OCI-LY3 (cell line): ENCODE data around the gene PARP4.
"Not testable (repeated sequence)": the region's sequence is repeated elsewhere in the genome, so short reads cannot be mapped to it uniquely, and the experiment has no call there.

ENCODE experiments used
- H2AFZ ChIP-seq: fragments of 200-600, 300-600 bp; shearing (Covaris generic); 2 replicates; pipeline ENCODE4 v1.6.0; 2014; ENCODE audit warnings: antibody characterized with exemption, low read depth, low read length
- H3K27ac ChIP-seq: fragments of 200-600, 300-600 bp; sonication (generic); 2 replicates; pipeline ENCODE4 v1.5.1; 2014; ENCODE audit warnings: mild to moderate bottlenecking, low read length, moderate library complexity, mixed read lengths
- H3K27me3 ChIP-seq: fragments of 200-600, 300-600 bp; sonication (generic); 2 replicates; pipeline ENCODE4 v1.6.1; 2014; ENCODE audit warnings: low read depth, low read length, mixed read lengths
- H3K36me3 ChIP-seq: fragments of 200-600, 300-600 bp; sonication (generic); replicated peaks from 2 replicates; pipeline ENCODE3; 2014; ENCODE audit warnings: low read depth, low read length, mixed read lengths
- H3K4me1 ChIP-seq: fragments of 300-600, 200-600 bp; sonication (generic); 2 replicates; pipeline ENCODE4 v1.6.1; 2014; ENCODE audit warnings: low read length, mixed read lengths
- H3K4me2 ChIP-seq: fragments of 200-600, 300-600 bp; sonication (generic); 2 replicates; pipeline ENCODE4 v1.6.1; 2014; ENCODE audit warnings: low read length, mixed read lengths
- H3K4me3 ChIP-seq: fragments of 300-600, 200-600 bp; sonication (generic); 2 replicates; pipeline ENCODE4 v1.5.1; 2014; ENCODE audit warnings: antibody characterized with exemption, mild to moderate bottlenecking, low read length, moderate library complexity
- H3K79me2 ChIP-seq: fragments of 300-600, 200-600 bp; shearing (Covaris generic); 2 replicates; pipeline ENCODE4 v1.6.1; 2014; ENCODE audit warnings: mild to moderate bottlenecking, low read length, mixed read lengths
- H3K9ac ChIP-seq: fragments of 300-600, 200-600 bp; shearing (Covaris generic); 2 replicates; pipeline ENCODE4 v1.6.0; 2014; ENCODE audit warnings: mild to moderate bottlenecking, low read length, moderate library complexity
- H3K9me3 ChIP-seq: fragments of 200-600, 300-600 bp; shearing (Covaris generic); 2 replicates; pipeline ENCODE4 v1.6.1; 2014; ENCODE audit warnings: low read length, mixed read lengths; ENCODE audit not compliant: insufficient read depth
- H4K20me1 ChIP-seq: fragments of 200-600, 300-600 bp; sonication (generic); 2 replicates; pipeline ENCODE4 v1.6.1; 2016; ENCODE audit warnings: low read length, mixed read lengths; ENCODE audit not compliant: insufficient read depth
- CTCF ChIP-seq: fragments of 200-600, 300-600 bp; sonication (generic); IDR thresholded peaks from 2 replicates; pipeline ENCODE4 v1.5.1; 2014; ENCODE audit warnings: antibody characterized with exemption, low read length, low read depth
- EZH2phosphoT487 ChIP-seq: fragments of 200-600 bp; shearing (Covaris generic); IDR thresholded peaks from 2 replicates; pipeline ENCODE4 v1.6.1; 2018; ENCODE audit warnings: antibody characterized with exemption, mixed run types, low read depth

Gene PARP4

DNA sequence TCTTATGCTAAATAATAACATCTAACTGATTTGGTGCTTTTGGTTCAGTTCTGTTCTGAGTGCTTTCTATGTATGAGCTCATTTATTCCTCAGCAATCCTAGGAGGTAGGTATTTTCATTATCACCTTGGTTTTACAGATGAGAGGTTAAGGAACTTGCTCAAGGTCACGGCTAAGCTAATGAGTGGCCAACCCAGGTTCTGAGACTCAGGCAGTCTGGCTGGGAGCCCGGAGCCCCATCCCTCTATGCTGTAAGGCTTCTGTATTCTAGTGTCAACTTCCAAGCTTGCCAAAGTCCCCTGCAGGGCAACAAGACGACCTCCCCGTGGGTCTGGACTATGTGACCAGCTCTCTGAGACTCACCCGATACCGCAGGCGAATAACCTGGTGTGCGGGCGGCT is 60.5 kb downstream of the PARP4 start:
- H3K36me3 ChIP-seq: peaks cover 43% of the 10 kb centered on the region
- H3K79me2 ChIP-seq: no peaks in the 10 kb centered on the region

GRCh38 chr13:24450530-24450929 is 62.0 kb downstream of the PARP4 start:
- Histone ChIP-seq H3K27ac (no peak overlapping the region), H3K4me2 (no peak overlapping the region), H3K79me2 (no peaks in the 10 kb centered on the region), H3K9ac (no peak overlapping the region), H3K9me3 (no peaks in the 10 kb centered on the region), H4K20me1 (no peaks in the 10 kb centered on the region), H2AFZ (no peak overlapping the region), H3K36me3 (peaks cover 41% of the 10 kb centered on the region), H3K4me3 (no peak overlapping the region), H3K4me1 (no peaks in the 10 kb centered on the region), H3K27me3 (no peaks in the 10 kb centered on the region)
- no peak for TF ChIP-seq EZH2phosphoT487
- no peak for TF ChIP-seq CTCF

More for the DNA sequence above, 60.5 kb downstream of the PARP4 start:
- no peak overlapping the region for H3K4me3 ChIP-seq
- no peak overlapping the region for H3K4me2 ChIP-seq
- no peaks in the 10 kb centered on the region for H3K9me3 ChIP-seq
- H3K4me1 ChIP-seq: no peaks in the 10 kb centered on the region
- H4K20me1 ChIP-seq: no peaks in the 10 kb centered on the region
- no peak overlapping the region for H2AFZ ChIP-seq
- H3K27me3 ChIP-seq: no peaks in the 10 kb centered on the region
- H3K27ac ChIP-seq: no peak overlapping the region
- TF ChIP-seq EZH2phosphoT487 (no peak), CTCF (no peak)
- no peak overlapping the region for H3K9ac ChIP-seq

DNA sequence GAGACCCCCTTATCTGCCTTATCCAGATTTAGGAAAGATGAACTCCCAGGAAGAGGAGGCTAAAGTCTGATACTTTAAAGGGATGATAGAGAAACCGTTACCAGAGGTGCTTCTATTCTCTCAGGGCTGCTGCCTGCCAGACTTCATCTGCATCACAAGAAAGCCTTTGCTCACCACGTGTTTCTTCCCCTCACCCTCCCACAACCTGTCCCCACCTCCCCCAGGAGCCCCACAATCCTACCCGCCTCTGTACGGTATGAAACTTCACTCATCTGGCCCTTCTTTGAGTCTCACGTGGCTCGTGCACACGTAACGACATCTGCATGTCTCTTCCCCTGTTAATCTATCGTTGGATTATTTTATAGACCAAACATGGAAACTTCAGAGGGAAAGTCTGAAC is 67.7 kb downstream of the PARP4 start:
- H3K27me3 ChIP-seq, H3K4me2 ChIP-seq, H4K20me1 ChIP-seq, H3K9me3 ChIP-seq, H3K79me2 ChIP-seq, H3K27ac ChIP-seq, H3K4me3 ChIP-seq, H3K4me1 ChIP-seq, H2AFZ ChIP-seq, H3K9ac ChIP-seq: not testable (repeated sequence)
- H3K36me3 ChIP-seq: peaks cover 10% of the 10 kb centered on the region

GRCh38 chr13:24443366-24443765 is 69.2 kb downstream of the PARP4 start:
- Histone ChIP-seq H3K4me1 (no peaks in the 10 kb centered on the region), H3K4me2 (no peak overlapping the region), H3K79me2 (no peaks in the 10 kb centered on the region), H4K20me1 (no peaks in the 10 kb centered on the region), H3K36me3 (peaks cover 13% of the 10 kb centered on the region), H3K4me3 (no peak overlapping the region), H3K27ac (no peak overlapping the region), H3K9ac (no peak overlapping the region), H3K27me3 (no peaks in the 10 kb centered on the region), H3K9me3 (no peaks in the 10 kb centered on the region), H2AFZ (no peak overlapping the region)
- TF ChIP-seq CTCF: no peak
- TF ChIP-seq EZH2phosphoT487: no peak

GRCh38 chr13:24426045-24426444 is 86.5 kb downstream of the PARP4 start:
- H3K4me3 ChIP-seq, H3K9me3 ChIP-seq, H3K27ac ChIP-seq, H3K4me2 ChIP-seq, H3K36me3 ChIP-seq, H3K9ac ChIP-seq, H3K27me3 ChIP-seq, H2AFZ ChIP-seq, H4K20me1 ChIP-seq, H3K79me2 ChIP-seq, H3K4me1 ChIP-seq: not testable (repeated sequence)

GRCh38 chr13:24419668-24420067 is 92.9 kb downstream of the PARP4 start:
- not testable (repeated sequence) for H3K27me3 ChIP-seq, H2AFZ ChIP-seq, H3K9ac ChIP-seq, H3K9me3 ChIP-seq, H3K79me2 ChIP-seq, H3K4me1 ChIP-seq, H3K4me2 ChIP-seq, H3K27ac ChIP-seq, H4K20me1 ChIP-seq, H3K4me3 ChIP-seq
- H3K36me3 ChIP-seq: peaks cover 12% of the 10 kb centered on the region
